ENCODE results near the gene ATP10A. TPM values are rescaled to one million over a fixed set of nuclear protein-coding genes. Genes with fewer than 3 reads are reported as not detected.

Gene ATP10A
- total RNA-seq, 1 experiment from 2014 or later = 3.9 TPM

GRCh38 chr15:25859838-25860645 lies 3.1 kb downstream of the ATP10A start:
- H2AK5ac ChIP-seq (ENCODE audit: insufficient read length, low read length) = no peak overlapping the region
- H2BK12ac ChIP-seq (ENCODE audit: insufficient read length, low read depth, low read length) = no peak overlapping the region
- no peak overlapping the region for H2AFZ ChIP-seq (ENCODE audit: low read length)
- no peak overlapping the region for H3K56ac ChIP-seq (ENCODE audit: insufficient read length, low read depth, low read length)
- no peak overlapping the region for H3K18ac ChIP-seq (ENCODE audit: insufficient read length, low read depth, low read length)
- Mint-ChIP-seq H3K36me3 (ENCODE audit: insufficient read depth in 1 of 3, low read depth in 3 of 3) (peaks cover 0 to 6% (median 4%) of the 10 kb centered on the region in 3 experiments; a peak in 4 of 7 replicates), H3K9me3 (peaks cover 0 to 4% of the 10 kb centered on the region in 2 experiments; a peak in 3 of 5 replicates), H3K4me3 (no peak overlapping the region), H3K27me3 (ENCODE audit: low read depth) (peaks cover 49% of the 10 kb centered on the region), H3K27ac (peak overlapping the region in 1 of 3 experiments; percentile 2; a peak in 1 of 7 replicates), H3K4me1 (peaks cover 32 to 33% of the 10 kb centered on the region in 2 experiments)
- H4K8ac ChIP-seq (replicated peaks; ENCODE audit: insufficient read length, low read depth, low read length) = no peak overlapping the region
- no peak overlapping the region for H2BK5ac ChIP-seq (ENCODE audit: insufficient read length, low read length)
- H3K4ac ChIP-seq (ENCODE audit: low read depth, low read length) = no peak overlapping the region
- no peak overlapping the region for H3K9ac ChIP-seq (ENCODE audit: extremely low read depth, insufficient read length, low read length)
- no peak overlapping the region for H3K23ac ChIP-seq (ENCODE audit: insufficient read length, low read depth, low read length)
- peaks cover 12% of the 10 kb centered on the region for H3K23me2 ChIP-seq (ENCODE audit: insufficient read length, low read depth, low read length, poor library complexity, severe bottlenecking)
- no peak overlapping the region for H3K27ac ChIP-seq (ENCODE audit: insufficient read length, low read depth, low read length)
- WGBS (ENCODE audit: extremely low coverage, insufficient read length, low lambda C conversion rate) = no CpG with 5 or more reads among the region's 15 CpGs
- no peak for DNase-seq
- peaks cover 2% of the 10 kb centered on the region; the same call in 1 of the 2 replicates for H3K4me1 ChIP-seq (ENCODE audit: insufficient read depth, low read length)
- H4K20me1 ChIP-seq (ENCODE audit: control insufficient read depth, insufficient read depth, insufficient read length) = peaks cover 4% of the 10 kb centered on the region
- no peak overlapping the region for H4K5ac ChIP-seq (ENCODE audit: insufficient read length, low read depth, low read length)
- no peaks in the 10 kb centered on the region for H3K79me1 ChIP-seq (ENCODE audit: insufficient read depth, low read depth, low read length, poor library complexity, severe bottlenecking)
- TF ChIP-seq, protein P1, sequence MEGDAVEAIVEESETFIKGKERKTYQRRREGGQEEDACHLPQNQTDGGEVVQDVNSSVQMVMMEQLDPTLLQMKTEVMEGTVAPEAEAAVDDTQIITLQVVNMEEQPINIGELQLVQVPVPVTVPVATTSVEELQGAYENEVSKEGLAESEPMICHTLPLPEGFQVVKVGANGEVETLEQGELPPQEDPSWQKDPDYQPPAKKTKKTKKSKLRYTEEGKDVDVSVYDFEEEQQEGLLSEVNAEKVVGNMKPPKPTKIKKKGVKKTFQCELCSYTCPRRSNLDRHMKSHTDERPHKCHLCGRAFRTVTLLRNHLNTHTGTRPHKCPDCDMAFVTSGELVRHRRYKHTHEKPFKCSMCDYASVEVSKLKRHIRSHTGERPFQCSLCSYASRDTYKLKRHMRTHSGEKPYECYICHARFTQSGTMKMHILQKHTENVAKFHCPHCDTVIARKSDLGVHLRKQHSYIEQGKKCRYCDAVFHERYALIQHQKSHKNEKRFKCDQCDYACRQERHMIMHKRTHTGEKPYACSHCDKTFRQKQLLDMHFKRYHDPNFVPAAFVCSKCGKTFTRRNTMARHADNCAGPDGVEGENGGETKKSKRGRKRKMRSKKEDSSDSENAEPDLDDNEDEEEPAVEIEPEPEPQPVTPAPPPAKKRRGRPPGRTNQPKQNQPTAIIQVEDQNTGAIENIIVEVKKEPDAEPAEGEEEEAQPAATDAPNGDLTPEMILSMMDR (conservative IDR thresholded peaks at IDR 0.05) = no peak
- no peak overlapping the region for H3T11ph ChIP-seq (ENCODE audit: low read length)
- H2BK20ac ChIP-seq (ENCODE audit: low read depth, low read length, poor library complexity, severe bottlenecking) = no peak overlapping the region
- peaks cover 15% of the 10 kb centered on the region; the same call in 1 of the 2 replicates for H3K27me3 ChIP-seq (ENCODE audit: insufficient read depth, low read length)
- H4K91ac ChIP-seq (ENCODE audit: insufficient read length, low read depth, low read length) = no peak overlapping the region
- no peak overlapping the region for H3K4me2 ChIP-seq (ENCODE audit: insufficient read depth, insufficient read length, low read length)
- H3K79me2 ChIP-seq (ENCODE audit: insufficient read depth, low read length) = no peaks in the 10 kb centered on the region; the same call in 1 of the 2 replicates
- H2BK15ac ChIP-seq (ENCODE audit: low read depth, low read length) = no peak overlapping the region
- H3K9me3 ChIP-seq (ENCODE audit: control insufficient read depth, low read depth, low read length) = no peaks in the 10 kb centered on the region
- no peak overlapping the region for H3K14ac ChIP-seq (ENCODE audit: insufficient read depth, low read length)
- H2BK120ac ChIP-seq (ENCODE audit: low read depth, low read length, poor library complexity, severe bottlenecking) = no peak overlapping the region
